HG03039 (cell line): ENCODE results near the gene PLAAT5.
"Not testable (repeated sequence)": the region's sequence is repeated elsewhere in the genome, so short reads cannot be mapped to it uniquely, and the experiment has no call there.

Experiments
- ATAC-seq: cut with Tn5 transposase; IDR thresholded peaks from one replicate; pipeline ENCODE4 v1.9.1; 2021; ENCODE audit warnings: mild to moderate bottlenecking, moderate library complexity; ENCODE audit not compliant: unreplicated experiment

PLAAT5 gene

GRCh38 chr11:63488789-63489188 lies 2.2 kb downstream of the PLAAT5 start:
- ATAC-seq: no peak

- ATAC-seq: no peak
Observed at GRCh38 chr11:63485777-63486176, 5.2 kb downstream of the PLAAT5 start.

- ATAC-seq: no peak
Observed at GRCh38 chr11:63480039-63480438, 10.9 kb downstream of the PLAAT5 start.

- no peak for ATAC-seq
Observed at GRCh38 chr11:63478896-63479295, 12.1 kb downstream of the PLAAT5 start.

- no peak for ATAC-seq
Observed at GRCh38 chr11:63476618-63477017, 14.3 kb downstream of the PLAAT5 start.

GRCh38 chr11:63472372-63472771 lies 18.6 kb downstream of the PLAAT5 start:
- ATAC-seq: no peak

- no peak for ATAC-seq
Observed at GRCh38 chr11:63470311-63470710, 20.7 kb downstream of the PLAAT5 start.

GRCh38 chr11:63462137-63462536 lies 28.8 kb downstream of the PLAAT5 start:
- ATAC-seq: no peak

GRCh38 chr11:63459586-63459985 lies 31.4 kb downstream of the PLAAT5 start:
- no peak for ATAC-seq

GRCh38 chr11:63448646-63449045 lies 42.3 kb downstream of the PLAAT5 start:
- ATAC-seq: no peak

GRCh38 chr11:63445720-63446119 lies 45.2 kb downstream of the PLAAT5 start:
- ATAC-seq: no peak

GRCh38 chr11:63445118-63445517 lies 45.8 kb downstream of the PLAAT5 start:
- no peak for ATAC-seq

GRCh38 chr11:63444160-63444559 lies 46.8 kb downstream of the PLAAT5 start:
- no peak for ATAC-seq

GRCh38 chr11:63443714-63444113 lies 47.3 kb downstream of the PLAAT5 start:
- no peak for ATAC-seq

GRCh38 chr11:63435831-63436230 lies 55.1 kb downstream of the PLAAT5 start:
- ATAC-seq: not testable (repeated sequence)

GRCh38 chr11:63435351-63435750 lies 55.6 kb downstream of the PLAAT5 start:
- not testable (repeated sequence) for ATAC-seq

- not testable (repeated sequence) for ATAC-seq
Observed at GRCh38 chr11:63430731-63431130, 60.2 kb downstream of the PLAAT5 start.

- no peak for ATAC-seq
Observed at GRCh38 chr11:63427971-63428508, 62.9 kb downstream of the PLAAT5 start.

- ATAC-seq: no peak
Observed at GRCh38 chr11:63417174-63417852, 73.7 kb downstream of the PLAAT5 start.
